AG04450 (cell line): ENCODE data around the gene KRTAP10-6. TPM values are rescaled to one million over a fixed set of nuclear protein-coding genes. Genes with fewer than 3 reads are reported as not detected.
"Not testable (repeated sequence)": the region's sequence is repeated elsewhere in the genome, so short reads cannot be mapped to it uniquely, and the experiment has no call there.

Experiments used
- CTCF ChIA-PET: fragments of 300-600, 350-600 bp; formaldehyde crosslinking; extraction: SDS; loops from one replicate; lab custom pipeline; 2022; ENCODE audit warnings: antibody characterized with exemption, inconsistent platforms; lab: Charles Lee
- POLR2A ChIA-PET: fragments of 350-600 bp; formaldehyde crosslinking; extraction: SDS; loops from one replicate; lab custom pipeline; 2021; ENCODE audit warnings: antibody characterized with exemption, inconsistent platforms; lab: Yijun Ruan, JAX
- DNase-seq: peaks from one replicate; pipeline ENCODE4 v3.0.0-alpha.2; 2011; ENCODE audit warnings: low read depth, low spot score
- H3K27ac ChIP-seq: one replicate; pipeline ENCODE4 v1.5.1; 2012; ENCODE audit warnings: low read depth, low read length, control low read depth
- H3K27me3 ChIP-seq: one replicate; pipeline ENCODE4 v1.6.0; 2012; ENCODE audit warnings: low read length; ENCODE audit not compliant: control insufficient read depth, insufficient read depth
- H3K4me3 ChIP-seq: 2 replicates; pipeline ENCODE4 v1.5.1; 2011; ENCODE audit warnings: mild to moderate bottlenecking, low read depth, low read length, control low read depth
- H3K9me3 ChIP-seq: 2 replicates; pipeline ENCODE4 v1.5.1; 2012; ENCODE audit warnings: low read length; ENCODE audit not compliant: control insufficient read depth, insufficient read depth
- CTCF ChIP-seq: IDR thresholded peaks from 2 replicates; pipeline ENCODE4 v1.5.1; 2011; ENCODE audit warnings: low read depth, low read length, control low read depth, inconsistent platforms
- polyA plus RNA-seq: library from polyadenylated mRNA; depleted of rRNA; stranded (reverse); fragments of >200 nt; gene quantifications from 2 replicates; pipeline ENCODE4 v1.2.3, GENCODE V29; 2011

Gene KRTAP10-6
- polyA plus RNA-seq, 1 experiment: not detected

- peaks cover 14% of the 10 kb centered on the region for H3K27me3 ChIP-seq
- no peak overlapping the region for H3K4me3 ChIP-seq
- no peaks in the 10 kb centered on the region; the same call in 1 of the 2 replicates for H3K9me3 ChIP-seq
- no peak for DNase-seq
- CTCF ChIA-PET: no interaction called here
- H3K27ac ChIP-seq: no peak overlapping the region
- no peak for TF ChIP-seq CTCF
- POLR2A ChIA-PET: no interaction called here
Measured at GRCh38 chr21:44596068-44596725, 3.9 kb upstream of the KRTAP10-6 start.

GRCh38 chr21:44595524-44595923 is 3.2 kb upstream of the KRTAP10-6 start:
- no peak overlapping the region for H3K27ac ChIP-seq
- H3K27me3 ChIP-seq: peaks cover 14% of the 10 kb centered on the region
- H3K4me3 ChIP-seq: no peak overlapping the region
- TF ChIP-seq CTCF: no peak
- ChIA-PET POLR2A (no interaction called here), CTCF (no interaction called here)
- DNase-seq: no peak
- H3K9me3 ChIP-seq: no peaks in the 10 kb centered on the region; the same call in 1 of the 2 replicates

GRCh38 chr21:44594406-44594916 is 2.2 kb upstream of the KRTAP10-6 start:
- ChIA-PET CTCF (no interaction called here), POLR2A (no interaction called here)
- H3K27me3 ChIP-seq: peaks cover 14% of the 10 kb centered on the region
- no peaks in the 10 kb centered on the region; the same call in 1 of the 2 replicates for H3K9me3 ChIP-seq
- H3K27ac ChIP-seq: no peak overlapping the region
- no peak overlapping the region for H3K4me3 ChIP-seq
- DNase-seq: no peak
- no peak for TF ChIP-seq CTCF

GRCh38 chr21:44593598-44594405 is 1.5 kb upstream of the KRTAP10-6 start:
- Histone ChIP-seq H3K27ac (no peak overlapping the region), H3K27me3 (peaks cover 14% of the 10 kb centered on the region), H3K9me3 (no peaks in the 10 kb centered on the region; the same call in 1 of the 2 replicates), H3K4me3 (no peak overlapping the region)
- DNase-seq: no peak
- CTCF ChIA-PET: no interaction called here
- POLR2A ChIA-PET: no interaction called here
- no peak for TF ChIP-seq CTCF

GRCh38 chr21:44591801-44592130 is 539 bp downstream of the KRTAP10-6 start:
- CTCF ChIA-PET, POLR2A ChIA-PET, DNase-seq, H3K4me3 ChIP-seq, H3K9me3 ChIP-seq, H3K27ac ChIP-seq: not testable (repeated sequence)
- peaks cover 14% of the 10 kb centered on the region for H3K27me3 ChIP-seq

- DNase-seq, H3K27ac ChIP-seq, H3K9me3 ChIP-seq, CTCF ChIA-PET, POLR2A ChIA-PET, H3K4me3 ChIP-seq: not testable (repeated sequence)
- H3K27me3 ChIP-seq: peaks cover 11% of the 10 kb centered on the region
Measured at GRCh38 chr21:44590897-44591800, 1.2 kb downstream of the KRTAP10-6 start.
